ENCODE results near the gene ENAH. TPM values are rescaled to one million over a fixed set of nuclear protein-coding genes. Genes with fewer than 3 reads are reported as not detected.
"Not testable (repeated sequence)": the region's sequence is repeated elsewhere in the genome, so short reads cannot be mapped to it uniquely, and the experiment has no call there.

ENAH gene
- total and polyA plus RNA-seq, 2 experiments from 2014 or later = 46.4 to 124 TPM

DNA sequence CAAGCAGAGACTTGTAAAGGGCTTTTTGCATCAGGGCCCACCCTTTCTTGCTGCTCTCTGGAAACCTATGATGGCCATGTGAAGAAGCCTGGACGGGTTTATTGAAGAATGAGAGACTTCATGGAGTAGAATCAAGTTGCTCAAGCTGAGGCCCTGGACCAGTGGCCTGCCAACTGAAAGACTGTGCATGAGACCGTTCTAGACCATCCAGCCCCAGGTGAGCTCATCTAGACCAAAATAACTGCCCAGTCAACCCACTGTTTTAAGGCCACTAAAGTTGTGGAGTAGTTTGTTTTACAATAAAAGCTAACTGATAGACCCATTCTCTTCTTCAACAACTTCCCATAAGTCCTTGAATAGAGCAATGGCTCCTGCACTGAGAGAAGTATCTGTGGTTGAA, 11.8 kb upstream of the ENAH start:
- Histone ChIP-seq H3K27ac (no peak overlapping the region), H3K4me1 (ENCODE audit: low read depth) (peaks cover 6% of the 10 kb centered on the region), H3K9me3 (ENCODE audit: low read depth) (no peaks in the 10 kb centered on the region), H3K4me3 (no peak overlapping the region), H3K27me3 (no peaks in the 10 kb centered on the region), H3K36me3 (no peaks in the 10 kb centered on the region)
- TF ChIP-seq, protein P1, sequence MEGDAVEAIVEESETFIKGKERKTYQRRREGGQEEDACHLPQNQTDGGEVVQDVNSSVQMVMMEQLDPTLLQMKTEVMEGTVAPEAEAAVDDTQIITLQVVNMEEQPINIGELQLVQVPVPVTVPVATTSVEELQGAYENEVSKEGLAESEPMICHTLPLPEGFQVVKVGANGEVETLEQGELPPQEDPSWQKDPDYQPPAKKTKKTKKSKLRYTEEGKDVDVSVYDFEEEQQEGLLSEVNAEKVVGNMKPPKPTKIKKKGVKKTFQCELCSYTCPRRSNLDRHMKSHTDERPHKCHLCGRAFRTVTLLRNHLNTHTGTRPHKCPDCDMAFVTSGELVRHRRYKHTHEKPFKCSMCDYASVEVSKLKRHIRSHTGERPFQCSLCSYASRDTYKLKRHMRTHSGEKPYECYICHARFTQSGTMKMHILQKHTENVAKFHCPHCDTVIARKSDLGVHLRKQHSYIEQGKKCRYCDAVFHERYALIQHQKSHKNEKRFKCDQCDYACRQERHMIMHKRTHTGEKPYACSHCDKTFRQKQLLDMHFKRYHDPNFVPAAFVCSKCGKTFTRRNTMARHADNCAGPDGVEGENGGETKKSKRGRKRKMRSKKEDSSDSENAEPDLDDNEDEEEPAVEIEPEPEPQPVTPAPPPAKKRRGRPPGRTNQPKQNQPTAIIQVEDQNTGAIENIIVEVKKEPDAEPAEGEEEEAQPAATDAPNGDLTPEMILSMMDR (IDR thresholded peaks at IDR 0.05; ENCODE audit: low read depth, low read length) = no peak
- no peak for DNase-seq (ENCODE audit: low read depth in 1 of 2, low spot score in 1 of 2)

DNA sequence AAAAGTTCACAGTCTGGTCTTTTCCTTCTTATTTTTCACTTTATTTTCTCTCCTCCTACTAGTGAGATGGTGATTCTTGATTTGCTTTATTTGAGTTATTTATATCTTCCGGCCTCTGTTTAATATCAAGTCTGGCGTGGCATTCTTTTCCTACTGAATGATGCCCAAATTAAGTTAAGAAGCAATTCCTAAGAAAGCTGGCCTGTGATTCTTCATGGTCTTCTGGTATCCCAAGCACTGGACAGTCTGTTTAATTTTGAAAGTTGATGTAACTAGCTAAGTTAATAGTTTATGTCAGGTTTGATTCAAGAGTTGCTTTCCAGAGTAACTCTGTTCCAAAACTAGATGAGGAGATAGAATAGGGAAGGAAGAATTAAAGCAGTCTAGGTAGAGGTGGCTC, 9.2 kb upstream of the ENAH start:
- DNase-seq (ENCODE audit: low read depth in 1 of 2, low spot score in 1 of 2) = no peak

DNA sequence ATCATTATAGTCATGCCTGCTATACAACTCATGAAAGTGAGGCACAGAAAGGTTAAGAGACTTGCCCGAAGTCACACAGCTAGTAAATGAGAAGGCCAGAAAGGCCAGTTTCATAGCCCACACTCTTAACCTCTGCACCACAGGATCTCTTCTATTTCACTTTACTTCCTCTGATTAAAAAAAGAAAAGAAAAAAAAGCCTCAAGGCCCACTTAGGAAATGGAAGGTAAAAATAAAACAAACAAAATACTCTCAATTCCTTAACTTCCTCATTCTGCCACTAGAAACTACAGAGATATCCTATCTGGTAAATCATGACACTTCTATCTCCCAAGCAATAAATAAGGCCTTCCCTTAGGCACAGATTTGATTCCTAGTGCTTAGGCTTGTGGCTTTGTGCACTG, 7.6 kb upstream of the ENAH start:
- no peaks in the 10 kb centered on the region for H3K27me3 ChIP-seq
- no peaks in the 10 kb centered on the region for H3K9me3 ChIP-seq (ENCODE audit: low read depth)
- no peaks in the 10 kb centered on the region for H3K36me3 ChIP-seq
- H3K4me1 ChIP-seq (ENCODE audit: low read depth) = peaks cover 10% of the 10 kb centered on the region
- no peak overlapping the region for H3K27ac ChIP-seq
- no peak overlapping the region for H3K4me3 ChIP-seq
- TF ChIP-seq, protein P1 (IDR thresholded peaks at IDR 0.05; ENCODE audit: low read depth, low read length) = no peak
- DNase-seq (ENCODE audit: low read depth in 1 of 2, low spot score in 1 of 2) = no peak

More for the DNA sequence above, 9.2 kb upstream of the ENAH start:
- H3K4me3 ChIP-seq = no peak overlapping the region
- no peaks in the 10 kb centered on the region for H3K9me3 ChIP-seq (ENCODE audit: low read depth)
- no peaks in the 10 kb centered on the region for H3K36me3 ChIP-seq
- TF ChIP-seq, protein P1 (IDR thresholded peaks at IDR 0.05; ENCODE audit: low read depth, low read length) = no peak
- no peaks in the 10 kb centered on the region for H3K27me3 ChIP-seq
- no peak overlapping the region for H3K27ac ChIP-seq
- H3K4me1 ChIP-seq (ENCODE audit: low read depth) = peaks cover 10% of the 10 kb centered on the region

DNA sequence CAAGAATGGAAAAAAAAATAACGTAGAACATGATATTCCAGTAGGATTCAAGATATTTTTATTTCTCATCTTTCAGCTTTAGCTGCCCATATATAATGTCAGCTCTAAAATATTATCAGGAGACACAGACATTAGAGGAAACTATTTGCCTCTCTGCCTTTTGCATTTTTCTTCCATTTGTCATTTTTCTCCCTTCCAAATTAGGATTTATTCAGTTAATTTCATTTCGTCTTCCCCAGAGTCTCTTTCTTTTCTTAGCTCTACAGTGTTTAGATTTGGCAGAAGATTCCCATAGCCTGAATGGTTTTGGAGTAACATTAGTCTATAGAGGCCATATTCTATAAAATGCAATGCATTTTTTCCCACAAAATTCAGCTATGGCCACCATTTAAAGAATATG, 5.1 kb upstream of the ENAH start:
- no peak overlapping the region for H3K4me3 ChIP-seq
- peak overlapping the region; percentile 56 for H3K27ac ChIP-seq
- TF ChIP-seq, protein P1 (IDR thresholded peaks at IDR 0.05; ENCODE audit: low read depth, low read length) = no peak
- no peaks in the 10 kb centered on the region for H3K9me3 ChIP-seq (ENCODE audit: low read depth)
- H3K4me1 ChIP-seq (ENCODE audit: low read depth) = peaks cover 10% of the 10 kb centered on the region
- DNase-seq (ENCODE audit: low read depth in 1 of 2, low spot score in 1 of 2) = no peak
- H3K27me3 ChIP-seq = no peaks in the 10 kb centered on the region
- no peaks in the 10 kb centered on the region for H3K36me3 ChIP-seq

DNA sequence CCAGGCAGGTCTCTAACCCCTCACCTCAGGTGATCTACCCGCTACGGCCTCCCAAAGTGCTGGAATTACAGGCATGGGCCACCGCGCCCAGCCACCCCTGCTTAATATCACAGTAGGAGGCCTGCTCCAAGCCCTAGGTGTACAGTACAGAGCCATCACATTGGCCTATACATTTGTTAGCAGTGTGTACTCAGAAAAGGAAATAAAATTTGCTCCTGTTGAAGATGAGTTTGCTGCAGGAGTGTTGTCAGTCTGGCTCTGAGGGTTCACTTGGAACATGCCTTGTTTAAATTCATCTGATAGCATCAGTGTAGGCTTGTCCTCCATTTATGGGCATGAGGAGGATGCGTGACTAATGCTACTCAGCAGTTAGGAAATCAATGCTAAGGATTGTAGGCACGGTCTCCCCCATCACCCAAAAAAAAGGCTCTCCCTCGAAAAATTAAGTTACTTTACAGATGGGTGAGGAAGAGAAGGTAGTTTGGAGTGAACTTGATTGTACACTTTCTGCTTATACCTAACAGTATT, 4.6 kb upstream of the ENAH start:
- peak in 1 of 2 donors; percentile 81 for DNase-seq (ENCODE audit: low read depth in 1 of 2, low spot score in 1 of 2)
- H3K4me3 ChIP-seq = no peak overlapping the region
- peak overlapping the region; percentile 56 for H3K27ac ChIP-seq

DNA sequence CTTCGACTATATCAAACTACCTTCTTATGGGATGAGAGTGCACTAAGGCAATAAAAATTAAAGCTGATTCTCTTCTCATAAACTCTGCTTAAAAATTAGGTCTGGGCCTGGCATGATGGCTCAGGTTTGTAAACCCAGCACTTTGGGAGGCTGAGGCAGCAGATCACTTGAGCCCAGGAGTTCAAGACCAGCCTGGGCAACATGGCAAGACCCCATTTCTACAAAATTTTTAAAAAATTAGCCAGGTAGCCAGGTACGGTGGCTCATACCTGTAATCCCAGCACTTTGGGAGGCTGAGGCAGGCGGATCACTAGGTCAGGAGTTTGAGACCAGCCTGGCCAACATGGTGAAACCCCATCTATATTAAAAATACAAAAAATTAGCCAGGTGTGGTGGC, 3.3 kb upstream of the ENAH start:
- not testable (repeated sequence) for H3K9me3 ChIP-seq (ENCODE audit: low read depth); H3K27ac ChIP-seq; H3K4me1 ChIP-seq (ENCODE audit: low read depth); H3K27me3 ChIP-seq; H3K36me3 ChIP-seq; H3K4me3 ChIP-seq; DNase-seq (ENCODE audit: low read depth in 1 of 2, low spot score in 1 of 2)

More for the DNA sequence above, 4.6 kb upstream of the ENAH start:
- peaks cover 10% of the 10 kb centered on the region for H3K4me1 ChIP-seq (ENCODE audit: low read depth)
- no peaks in the 10 kb centered on the region for H3K27me3 ChIP-seq
- no peaks in the 10 kb centered on the region for H3K36me3 ChIP-seq
- TF ChIP-seq, protein P1 (IDR thresholded peaks at IDR 0.05; ENCODE audit: low read depth, low read length) = no peak
- H3K9me3 ChIP-seq (ENCODE audit: low read depth) = no peaks in the 10 kb centered on the region
